22Rv1 (cell line): ENCODE data around the gene FAM78A.

ENCODE experiments used
- H3K27ac ChIP-seq: fragments of 450-650 bp; 2 replicates; pipeline ENCODE4 v1.5.1; 2017
- CTCF ChIP-seq: fragments of 450-650 bp; IDR thresholded peaks from 2 replicates; pipeline ENCODE4 v1.5.1; 2017; ENCODE audit warnings: mild to moderate bottlenecking
- ZFX ChIP-seq: fragments of 450-650 bp; IDR thresholded peaks from 2 replicates; pipeline ENCODE4 v1.6.1; 2017; ENCODE audit warnings: antibody characterized with exemption, borderline replicate concordance

Gene FAM78A

GRCh38 chr9:131237931-131238401, 38.3 kb downstream of the FAM78A start:
- no peak for TF ChIP-seq ZFX
- TF ChIP-seq CTCF: no peak
- H3K27ac ChIP-seq: peak overlapping the region; percentile 42

GRCh38 chr9:131237291-131237690, 39.0 kb downstream of the FAM78A start:
- H3K27ac ChIP-seq: no peak overlapping the region; the same call in 1 of the 2 replicates

GRCh38 chr9:131236761-131237160, 39.5 kb downstream of the FAM78A start:
- H3K27ac ChIP-seq: no peak overlapping the region
- TF ChIP-seq ZFX (no peak), CTCF (no peak)

More at GRCh38 chr9:131237291-131237690, 39.0 kb downstream of the FAM78A start:
- TF ChIP-seq ZFX (no peak), CTCF (no peak)

- TF ChIP-seq ZFX (no peak), CTCF (no peak)
Observed at GRCh38 chr9:131236161-131236560, 40.1 kb downstream of the FAM78A start.

GRCh38 chr9:131235480-131235851, 40.8 kb downstream of the FAM78A start:
- no peak overlapping the region for H3K27ac ChIP-seq
- TF ChIP-seq ZFX (no peak), CTCF (no peak)

More at GRCh38 chr9:131236161-131236560, 40.1 kb downstream of the FAM78A start:
- H3K27ac ChIP-seq: no peak overlapping the region

GRCh38 chr9:131234799-131235479, 41.4 kb downstream of the FAM78A start:
- no peak for TF ChIP-seq CTCF
- no peak for TF ChIP-seq ZFX
- no peak overlapping the region for H3K27ac ChIP-seq

GRCh38 chr9:131233995-131234394, 42.3 kb downstream of the FAM78A start:
- TF ChIP-seq CTCF (no peak), ZFX (no peak)
- H3K27ac ChIP-seq: no peak overlapping the region
